Activated CD4-positive, alpha-beta memory T cell treated with anti-CD3 and anti-CD28 coated beads, Interleukin-2, amount 10 ng/mL, durations not matched to agents 7 days and 5 days (primary cell): Measurements from ENCODE around the gene IQGAP3. TPM values are rescaled to one million over a fixed set of nuclear protein-coding genes. Genes with fewer than 3 reads are reported as not detected.
A peak's percentile ranks its signal among the peaks of the same experiment; 100 is the strongest.

ENCODE experiments used
- CTCF ChIA-PET: fragments of 350-600 bp; sonication (Branson Sonifier 250); formaldehyde crosslinking; loops from one replicate; lab custom pipeline; 2021; ENCODE audit warnings: antibody characterized with exemption, inconsistent platforms; lab: Charles Lee
- POLR2A ChIA-PET: fragments of 350-600 bp; sonication (Branson Sonifier 250); formaldehyde crosslinking; loops from one replicate; lab custom pipeline; 2021; ENCODE audit warnings: antibody characterized with exemption; lab: Charles Lee
- DNase-seq: peaks from one replicate; pipeline ENCODE4 v3.0.0-alpha.2; 2020
- H3K27ac Mint-ChIP-seq: one replicate; pipeline ENCODE4 v1.8.0; 2021; ENCODE audit warnings: mild to moderate bottlenecking, mixed read lengths
- H3K27me3 Mint-ChIP-seq: one replicate; pipeline ENCODE4 v1.8.0; 2021; ENCODE audit warnings: mixed read lengths
- H3K36me3 Mint-ChIP-seq: one replicate; pipeline ENCODE4 v1.8.0; 2021; ENCODE audit warnings: low read depth, mixed read lengths
- H3K4me1 Mint-ChIP-seq: one replicate; pipeline ENCODE4 v1.8.0; 2021; ENCODE audit warnings: mixed read lengths
- H3K4me3 Mint-ChIP-seq: one replicate; pipeline ENCODE4 v1.8.0; 2021; ENCODE audit warnings: mild to moderate bottlenecking, mixed read lengths
- H3K9me3 Mint-ChIP-seq: one replicate; pipeline ENCODE4 v1.8.0; 2021; ENCODE audit warnings: mixed read lengths
- total RNA-seq, 2 experiments: library from RNA; stranded (reverse); gene quantifications; one replicate each; pipeline ENCODE4 v1.2.3, GENCODE V29; 2021

IQGAP3 gene
- total RNA-seq, 2 experiments from 2014 or later = 18.4 to 19.7 TPM

DNA sequence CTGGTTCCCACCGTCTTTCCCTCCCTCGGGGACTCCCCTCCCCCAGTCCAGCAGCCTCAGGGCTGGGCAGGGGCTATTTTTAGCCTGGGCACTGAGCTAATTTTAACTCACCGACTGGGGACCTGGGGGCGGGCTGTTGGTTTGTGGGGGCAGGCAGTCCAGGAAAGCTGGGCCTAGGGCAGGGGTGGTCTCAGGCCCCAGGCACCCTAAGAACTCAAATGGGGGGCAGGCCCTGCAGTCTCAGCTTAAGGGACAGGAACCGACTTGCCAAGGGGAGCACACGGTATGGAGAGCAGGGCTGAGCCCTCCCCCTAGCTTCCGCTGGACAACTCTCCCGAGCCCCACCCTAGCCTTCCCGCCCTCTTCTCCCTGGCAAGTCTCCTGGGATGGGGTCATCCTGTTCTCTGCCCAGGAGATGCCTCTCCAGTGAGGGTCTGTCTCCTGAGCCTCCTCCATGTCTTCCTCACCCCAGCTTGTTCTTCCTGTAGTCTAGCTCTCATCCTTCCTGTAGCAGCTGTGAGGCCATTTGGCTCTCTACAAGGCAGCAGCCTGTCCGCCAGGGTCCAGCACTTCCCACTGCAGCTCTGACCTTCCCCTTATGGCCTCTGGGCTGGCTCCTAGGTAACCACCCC is 81.8 kb downstream of the IQGAP3 start:
- peaks cover 26% of the 10 kb centered on the region for H3K36me3 Mint-ChIP-seq
- H3K27ac Mint-ChIP-seq = peak overlapping the region; percentile 52
- H3K4me1 Mint-ChIP-seq = peaks cover 77% of the 10 kb centered on the region
- POLR2A ChIA-PET = interaction anchor here (0.9 to 13.8 kb wide), 6 partner anchors 9 to 101 kb away, joined by 3 to 286 read pairs (median 8); partner anchors contain the start of genes MEF2D and NAXE
- CTCF ChIA-PET = interaction anchor here (0.9 to 4.2 kb wide), 6 partner anchors 10 to 115 kb away, joined by 3 to 40 read pairs (median 6); no protein-coding TSS in a partner anchor
- no peaks in the 10 kb centered on the region for H3K9me3 Mint-ChIP-seq
- H3K27me3 Mint-ChIP-seq = no peaks in the 10 kb centered on the region
- H3K4me3 Mint-ChIP-seq = no peak overlapping the region
- DNase-seq = no peak

DNA sequence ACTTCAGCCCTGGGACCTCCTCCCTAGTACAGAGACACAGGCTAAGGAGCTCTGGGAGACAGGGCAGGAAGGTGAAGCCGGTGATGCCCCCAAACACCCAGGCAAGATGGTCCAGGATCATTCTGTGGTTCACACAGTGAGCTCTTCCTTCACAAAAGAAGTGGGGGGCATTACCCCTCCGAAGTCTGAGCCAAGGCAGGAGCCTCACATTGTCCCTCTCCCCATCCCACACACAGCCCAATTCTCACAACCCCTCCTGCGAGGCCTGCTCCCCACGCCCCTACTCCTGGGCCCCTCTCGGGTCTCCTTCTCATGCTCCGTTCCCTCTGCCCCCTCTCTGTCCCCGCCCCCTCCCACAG is 82.5 kb downstream of the IQGAP3 start:
- Mint-ChIP-seq H3K9me3 (no peaks in the 10 kb centered on the region), H3K27me3 (no peaks in the 10 kb centered on the region), H3K4me1 (peaks cover 74% of the 10 kb centered on the region), H3K27ac (peak overlapping the region; percentile 65), H3K36me3 (peaks cover 20% of the 10 kb centered on the region), H3K4me3 (no peak overlapping the region)
- no peak for DNase-seq
- ChIA-PET CTCF (interaction anchor here (1.2 to 4.2 kb wide), 5 partner anchors 9 to 104 kb away, joined by 3 to 40 read pairs (median 6); no protein-coding TSS in a partner anchor), POLR2A (interaction anchor here (0.8 to 13.8 kb wide), 6 partner anchors 8 to 152 kb away, joined by 3 to 286 read pairs (median 9); partner anchors contain the start of gene MEF2D)

DNA sequence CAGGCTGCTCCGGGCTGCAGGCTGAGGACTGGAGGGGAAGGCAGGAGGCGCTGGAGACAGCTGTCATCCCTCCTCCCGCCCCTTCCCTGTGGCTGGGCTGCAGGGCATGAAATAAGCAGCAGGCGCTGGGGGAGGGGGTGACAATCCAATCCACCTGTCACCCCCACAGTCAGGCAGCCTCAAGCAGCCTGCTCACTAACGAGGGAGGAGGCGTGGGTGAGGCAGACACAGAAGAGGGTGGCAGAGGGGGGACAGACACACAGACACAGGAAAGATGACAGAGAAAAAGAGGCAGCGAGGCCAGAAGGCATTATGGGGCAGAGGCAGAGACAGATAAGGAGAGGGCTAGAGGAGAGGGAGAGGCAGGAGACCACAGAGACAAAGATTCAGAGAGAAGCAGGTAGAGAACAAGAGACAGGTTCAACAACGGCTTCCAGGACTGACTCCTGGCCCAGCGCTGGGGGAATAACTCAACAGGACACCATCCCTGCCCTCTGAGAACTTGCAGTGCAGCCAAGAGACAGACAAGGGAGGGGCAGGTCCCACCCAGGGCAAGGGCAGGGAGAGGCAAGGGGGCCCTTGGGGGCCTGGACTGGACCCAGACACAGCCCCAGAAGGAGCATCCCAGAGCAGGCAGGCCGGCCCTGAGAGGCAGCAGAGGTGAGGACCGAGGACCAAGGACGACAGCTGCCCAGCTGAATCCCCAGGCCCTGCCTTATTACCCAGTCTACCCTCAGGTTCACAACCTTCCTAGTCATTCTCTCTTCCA is 83.0 kb downstream of the IQGAP3 start:
- DNase-seq = peak; percentile 43
- POLR2A ChIA-PET = interaction anchor here (0.6 to 13.8 kb wide), 9 partner anchors 8 to 155 kb away, joined by 3 to 286 read pairs (median 5); partner anchors contain the start of genes MEF2D and NAXE
- no peaks in the 10 kb centered on the region for H3K27me3 Mint-ChIP-seq

DNA sequence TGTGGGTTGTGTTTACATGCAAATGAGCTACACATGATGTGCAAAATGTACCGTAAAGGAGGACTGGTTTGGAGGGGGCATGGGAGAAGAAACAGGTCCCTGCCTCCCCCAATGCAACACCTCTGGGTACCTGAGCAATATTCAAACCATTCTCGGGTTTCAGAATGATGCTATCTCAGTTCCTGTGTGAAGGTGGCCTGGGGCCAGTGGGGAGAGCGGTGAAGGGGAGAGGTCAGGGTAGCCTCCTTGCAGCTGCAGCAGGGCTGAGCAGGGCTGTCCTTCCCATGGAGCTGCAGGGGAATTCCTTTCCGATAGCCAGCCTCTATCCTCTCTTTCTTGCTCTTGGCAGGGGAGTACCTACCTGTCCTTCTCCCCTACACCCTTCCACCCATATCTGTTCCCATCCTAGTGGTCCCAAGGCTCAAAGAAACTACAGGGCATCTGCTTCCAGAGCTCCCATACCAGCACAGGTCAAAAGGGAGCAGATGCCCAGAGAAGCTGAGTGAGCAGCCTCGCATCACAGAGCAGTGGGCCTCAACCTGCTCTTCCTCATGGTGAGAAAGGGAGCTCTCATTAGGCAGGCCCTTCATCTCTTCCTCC is 83.7 kb downstream of the IQGAP3 start:
- Mint-ChIP-seq H3K4me3 (peak overlapping the region; percentile 49), H3K27ac (peak overlapping the region; percentile 65), H3K9me3 (no peaks in the 10 kb centered on the region), H3K4me1 (peaks cover 76% of the 10 kb centered on the region), H3K36me3 (peaks cover 18% of the 10 kb centered on the region), H3K27me3 (no peaks in the 10 kb centered on the region)
- CTCF ChIA-PET = interaction anchor here (0.7 to 4.2 kb wide), 8 partner anchors 8 to 103 kb away, joined by 3 to 40 read pairs (median 6); partner anchors contain the start of gene MEF2D
- DNase-seq = peak; percentile 51
- POLR2A ChIA-PET = interaction anchor here (0.6 to 13.8 kb wide), 8 partner anchors 8 to 155 kb away, joined by 3 to 286 read pairs (median 6); partner anchors contain the start of genes MEF2D and NAXE

More for the DNA sequence above, 83.0 kb downstream of the IQGAP3 start:
- CTCF ChIA-PET = interaction anchor here (0.7 to 4.2 kb wide), 10 partner anchors 9 to 103 kb away, joined by 3 to 40 read pairs (median 5); partner anchors contain the start of gene MEF2D
- H3K36me3 Mint-ChIP-seq = peaks cover 18% of the 10 kb centered on the region
- peak overlapping the region; percentile 49 for H3K4me3 Mint-ChIP-seq
- H3K9me3 Mint-ChIP-seq = no peaks in the 10 kb centered on the region
- peak overlapping the region; percentile 65 for H3K27ac Mint-ChIP-seq
- peaks cover 75% of the 10 kb centered on the region for H3K4me1 Mint-ChIP-seq

DNA sequence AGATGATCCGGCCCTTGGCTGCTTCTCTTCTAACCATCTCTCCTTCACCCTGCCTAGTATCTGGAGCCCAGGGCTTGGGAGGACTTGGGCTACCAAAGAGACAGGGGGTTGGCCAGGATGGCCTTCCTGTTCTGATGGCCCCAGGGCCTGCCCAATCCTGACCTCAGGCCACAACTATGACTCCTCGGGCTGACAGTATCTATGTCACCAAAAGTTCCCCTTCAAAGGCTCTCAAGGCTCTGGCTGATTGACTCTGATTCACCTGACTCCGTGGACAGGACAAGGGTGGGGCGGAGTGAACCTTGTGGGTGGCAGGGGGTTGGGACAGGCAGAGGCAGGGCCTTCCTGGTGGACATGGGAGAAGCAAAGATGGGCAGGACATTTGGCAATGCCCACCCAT is 84.5 kb downstream of the IQGAP3 start:
- no peaks in the 10 kb centered on the region for H3K9me3 Mint-ChIP-seq
- ChIA-PET POLR2A (interaction anchor here (1.3 to 13.8 kb wide), 3 partner anchors 13 to 41 kb away, joined by 3 to 286 read pairs (median 5); partner anchors contain the start of gene MEF2D), CTCF (interaction anchor here (1.0 to 2.9 kb wide), 5 partner anchors 14 to 102 kb away, joined by 3 to 16 read pairs (median 5); partner anchors contain the start of gene MEF2D)
- H3K4me1 Mint-ChIP-seq = peaks cover 73% of the 10 kb centered on the region
- H3K36me3 Mint-ChIP-seq = peaks cover 19% of the 10 kb centered on the region
- no peaks in the 10 kb centered on the region for H3K27me3 Mint-ChIP-seq
- H3K4me3 Mint-ChIP-seq = no peak overlapping the region
- H3K27ac Mint-ChIP-seq = peak overlapping the region; percentile 50
- peak; percentile 43 for DNase-seq

DNA sequence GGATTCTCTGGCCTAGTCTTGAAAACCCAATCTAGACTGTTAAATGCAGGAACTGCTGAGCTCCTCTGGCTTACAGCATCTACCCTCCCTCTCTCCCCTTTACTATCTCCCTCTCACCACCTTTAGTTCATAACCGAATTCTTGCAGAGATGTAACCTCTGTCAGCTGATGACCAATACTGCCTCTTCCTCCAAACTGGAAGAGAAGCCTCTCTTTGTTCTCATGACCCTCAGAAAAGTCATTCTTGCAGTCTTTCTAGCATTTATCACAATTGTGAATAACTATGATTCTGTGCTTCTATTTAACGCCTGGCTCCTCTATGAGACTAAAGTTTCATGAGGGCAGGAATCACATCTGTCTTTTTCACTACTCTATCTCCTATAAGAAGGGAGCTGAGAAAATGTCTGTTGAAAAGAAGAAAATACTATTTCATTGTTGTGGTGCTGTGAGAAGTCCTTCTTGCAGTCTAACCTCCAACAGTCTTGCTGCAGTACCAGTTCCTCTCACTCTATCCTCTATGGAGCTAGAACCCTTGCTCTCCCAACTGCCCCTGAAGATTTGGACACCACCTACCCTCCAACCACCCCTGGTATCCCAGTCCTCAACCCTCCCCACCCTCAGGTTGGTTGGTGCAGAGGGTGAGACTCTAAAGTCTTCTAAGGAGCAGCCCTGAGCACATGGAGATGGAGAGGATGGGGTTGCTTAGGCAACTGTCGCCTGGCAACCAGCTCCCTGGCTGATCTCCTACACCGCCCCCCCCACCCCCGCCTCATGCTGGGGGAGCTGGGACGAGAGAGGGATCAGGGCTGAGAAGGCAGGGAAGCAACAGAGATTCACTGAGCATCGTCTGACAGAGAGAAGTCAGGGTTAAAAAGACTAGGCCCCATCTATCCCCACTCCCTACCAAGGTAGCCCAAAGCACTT is 85.7 kb downstream of the IQGAP3 start:
- H3K4me3 Mint-ChIP-seq = no peak overlapping the region
- no peaks in the 10 kb centered on the region for H3K9me3 Mint-ChIP-seq
- CTCF ChIA-PET = interaction anchor here (1.3 to 3.4 kb wide), 3 partner anchors 14 to 101 kb away, joined by 3 to 18 read pairs (median 4); partner anchors contain the start of gene MEF2D
- H3K36me3 Mint-ChIP-seq = peaks cover 25% of the 10 kb centered on the region
- POLR2A ChIA-PET = interaction anchor here (1.2 to 13.8 kb wide), 4 partner anchors 14 to 105 kb away, joined by 3 to 286 read pairs (median 4); partner anchors contain the start of gene MEF2D
- H3K27me3 Mint-ChIP-seq = no peaks in the 10 kb centered on the region
- DNase-seq = no peak
- H3K4me1 Mint-ChIP-seq = peaks cover 71% of the 10 kb centered on the region
- H3K27ac Mint-ChIP-seq = no peak overlapping the region

DNA sequence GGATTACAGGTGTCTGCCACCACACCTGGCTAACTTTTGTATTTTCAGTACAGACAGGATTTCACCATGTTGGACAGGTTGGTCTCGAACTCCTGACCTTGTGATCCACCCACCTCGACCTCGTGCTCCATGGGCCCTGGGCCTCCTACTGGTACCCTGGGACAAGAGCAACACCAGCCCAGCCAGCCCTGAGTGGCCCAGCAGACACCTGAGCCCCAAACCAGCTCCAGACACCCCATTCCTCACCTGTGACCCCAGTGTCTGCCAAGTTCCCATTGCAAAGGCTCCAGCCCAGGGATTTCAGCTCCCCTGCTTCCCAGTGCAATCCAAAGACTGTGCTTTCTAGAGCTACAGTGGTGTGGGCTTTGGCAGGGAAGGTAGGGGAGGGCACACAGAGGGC is 86.4 kb downstream of the IQGAP3 start:
- Mint-ChIP-seq H3K36me3 (peaks cover 31% of the 10 kb centered on the region), H3K9me3 (no peaks in the 10 kb centered on the region), H3K27me3 (no peaks in the 10 kb centered on the region), H3K4me3 (no peak overlapping the region), H3K4me1 (peaks cover 71% of the 10 kb centered on the region), H3K27ac (no peak overlapping the region)
- CTCF ChIA-PET = interaction anchor here (0.9 to 3.4 kb wide), 4 partner anchors 15 to 100 kb away, joined by 4 to 18 read pairs (median 4); partner anchors contain the start of gene MEF2D
- POLR2A ChIA-PET = interaction anchor here (0.8 to 13.8 kb wide), 5 partner anchors 15 to 106 kb away, joined by 3 to 286 read pairs (median 4); partner anchors contain the start of gene MEF2D
- DNase-seq = no peak

DNA sequence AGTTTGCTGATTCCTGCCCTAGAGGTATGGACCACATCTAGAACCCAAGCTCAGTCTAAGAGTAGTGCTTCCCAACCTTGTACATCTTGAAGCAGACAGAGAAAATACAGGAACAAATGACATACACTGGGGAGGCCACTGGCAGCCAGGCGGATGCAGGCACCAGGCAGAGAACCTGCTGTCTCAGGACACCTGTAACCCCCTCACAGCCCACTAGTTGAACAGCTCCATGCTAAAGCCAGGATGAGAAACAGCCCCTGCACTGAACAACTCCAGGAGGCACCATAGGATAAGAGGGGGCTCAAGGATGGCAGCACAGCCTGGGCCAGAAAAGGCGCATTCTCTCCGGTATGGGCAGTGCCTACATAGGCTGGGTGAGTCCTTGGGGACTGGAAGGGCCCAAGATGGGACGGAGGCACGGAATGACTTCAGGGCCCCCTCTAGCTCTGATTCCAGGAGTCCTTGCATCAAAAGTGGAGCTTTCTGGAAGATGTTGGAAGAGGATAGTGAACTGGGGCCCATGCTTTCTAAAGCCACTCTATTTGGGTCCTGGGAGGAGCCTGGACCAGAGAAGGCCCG is 87.8 kb downstream of the IQGAP3 start:
- Mint-ChIP-seq H3K9me3 (no peaks in the 10 kb centered on the region), H3K27me3 (no peaks in the 10 kb centered on the region), H3K36me3 (peaks cover 45% of the 10 kb centered on the region), H3K27ac (no peak overlapping the region), H3K4me3 (no peak overlapping the region), H3K4me1 (peaks cover 66% of the 10 kb centered on the region)
- DNase-seq = no peak
- ChIA-PET POLR2A (interaction anchor here (0.9 to 13.8 kb wide), 6 partner anchors 9 to 106 kb away, joined by 3 to 286 read pairs (median 4); partner anchors contain the start of gene MEF2D), CTCF (interaction anchor here (0.7 to 3.4 kb wide), 3 partner anchors 14 to 99 kb away, joined by 4 to 18 read pairs (median 4); partner anchors contain the start of gene MEF2D)

DNA sequence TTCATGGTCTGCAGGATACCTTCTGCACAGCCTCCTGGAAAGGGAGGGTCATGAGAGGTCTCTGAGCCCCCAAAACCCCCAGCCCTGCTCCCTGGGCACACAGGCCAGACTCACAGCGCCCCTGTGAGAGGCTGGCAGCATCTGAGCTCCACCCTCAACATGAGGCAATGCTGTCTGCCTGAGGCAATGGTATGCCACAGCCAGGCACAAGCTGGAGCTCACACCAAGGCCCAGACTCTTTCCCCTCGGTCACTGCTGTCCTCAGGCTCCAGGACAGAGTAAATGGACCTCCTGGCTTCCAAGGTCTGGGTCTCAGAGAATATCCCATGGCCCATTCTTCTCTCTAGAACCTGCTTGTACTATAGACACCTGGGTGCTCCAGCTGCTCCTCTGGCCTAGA is 89.0 kb downstream of the IQGAP3 start:
- CTCF ChIA-PET = interaction anchor here (1.3 to 3.4 kb wide), 3 partner anchors 15 to 42 kb away, joined by 4 to 18 read pairs (median 6); partner anchors contain the start of gene MEF2D
- H3K27ac Mint-ChIP-seq = no peak overlapping the region
- H3K36me3 Mint-ChIP-seq = peaks cover 54% of the 10 kb centered on the region

DNA sequence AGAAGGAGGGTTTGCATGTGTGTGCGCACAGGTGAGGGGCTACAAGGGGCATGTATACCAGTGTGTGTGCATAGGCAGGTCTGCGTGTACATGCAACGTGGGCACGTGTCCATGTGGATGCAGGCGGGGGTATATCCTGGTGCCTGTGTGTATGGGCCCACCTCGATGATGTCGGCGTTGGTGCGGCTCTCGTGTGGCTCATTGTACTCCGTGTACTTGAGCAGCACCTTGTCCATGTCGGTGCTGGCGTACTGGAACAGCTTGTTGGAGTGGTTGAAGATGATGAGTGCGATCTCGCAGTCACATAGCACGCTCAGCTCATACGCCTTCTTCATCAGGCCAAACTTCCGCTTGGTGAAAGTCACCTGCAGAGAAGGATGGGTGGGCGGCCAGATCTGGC is 90.1 kb downstream of the IQGAP3 start:
- no peak for DNase-seq
- Mint-ChIP-seq H3K4me1 (peaks cover 50% of the 10 kb centered on the region), H3K4me3 (no peak overlapping the region), H3K36me3 (peaks cover 55% of the 10 kb centered on the region), H3K9me3 (no peaks in the 10 kb centered on the region), H3K27ac (no peak overlapping the region), H3K27me3 (no peaks in the 10 kb centered on the region)
- POLR2A ChIA-PET = interaction anchor here (2.5 to 13.8 kb wide), 2 partner anchors 9 to 18 kb away, joined by 12 to 286 read pairs; partner anchors contain the start of gene MEF2D
- CTCF ChIA-PET = interaction anchor here (1.0 to 3.8 kb wide), 6 partner anchors 17 to 90 kb away, joined by 5 to 48 read pairs (median 18); partner anchors contain the start of genes IQGAP3 and MEF2D

More for the DNA sequence above, 89.0 kb downstream of the IQGAP3 start:
- no peak overlapping the region for H3K4me3 Mint-ChIP-seq
- H3K9me3 Mint-ChIP-seq = no peaks in the 10 kb centered on the region
- peaks cover 54% of the 10 kb centered on the region for H3K4me1 Mint-ChIP-seq
- POLR2A ChIA-PET = interaction anchor here (1.5 to 13.8 kb wide), 3 partner anchors 8 to 26 kb away, joined by 4 to 286 read pairs (median 5); partner anchors contain the start of gene MEF2D
- DNase-seq = no peak
- H3K27me3 Mint-ChIP-seq = no peaks in the 10 kb centered on the region
